LHCN-M2 (cell line): Measurements from ENCODE around the gene SLC35A4. TPM values are rescaled to one million over a fixed set of nuclear protein-coding genes. Genes with fewer than 3 reads are reported as not detected.
"Not testable (repeated sequence)": the region's sequence is repeated elsewhere in the genome, so short reads cannot be mapped to it uniquely, and the experiment has no call there.

ENCODE experiments used
- DNase-seq: peaks from one replicate; pipeline ENCODE4 v3.0.0-alpha.2; 2012; ENCODE audit warnings: low read depth
- total RNA-seq: library from RNA; depleted of rRNA; stranded (reverse); fragments of >200 nt; gene quantifications from 2 replicates; pipeline ENCODE4 v1.2.3, GENCODE V29; 2014

The SLC35A4 gene
- total RNA-seq, 1 experiment from 2014 or later = 51.0 TPM

- no peak for DNase-seq
Observed at GRCh38 chr5:140557965-140558364, 6.7 kb upstream of the SLC35A4 start.

GRCh38 chr5:140558542-140558941 is 6.1 kb upstream of the SLC35A4 start:
- no peak for DNase-seq

GRCh38 chr5:140560227-140560626 is 4.4 kb upstream of the SLC35A4 start:
- DNase-seq = no peak

- DNase-seq = no peak
Observed at GRCh38 chr5:140561753-140562523, 2.7 kb upstream of the SLC35A4 start.

GRCh38 chr5:140563596-140563995 is 1.0 kb upstream of the SLC35A4 start:
- DNase-seq = no peak

GRCh38 chr5:140565024-140565779 is 574 bp downstream of the SLC35A4 start:
- DNase-seq = no peak

- no peak for DNase-seq
Observed at GRCh38 chr5:140565780-140566095, 1.1 kb downstream of the SLC35A4 start.

GRCh38 chr5:140566665-140567064 is 2.0 kb downstream of the SLC35A4 start:
- DNase-seq = no peak

- no peak for DNase-seq
Observed at GRCh38 chr5:140567136-140567818, 2.6 kb downstream of the SLC35A4 start.

GRCh38 chr5:140567871-140568270 is 3.2 kb downstream of the SLC35A4 start:
- DNase-seq = no peak

- DNase-seq = no peak
Observed at GRCh38 chr5:140568443-140569063, 3.9 kb downstream of the SLC35A4 start.

GRCh38 chr5:140569197-140569596 is 4.6 kb downstream of the SLC35A4 start:
- DNase-seq = no peak

- DNase-seq = no peak
Observed at GRCh38 chr5:140570058-140570457, 5.4 kb downstream of the SLC35A4 start.

- DNase-seq = no peak
Observed at GRCh38 chr5:140570488-140570887, 5.9 kb downstream of the SLC35A4 start.

GRCh38 chr5:140571105-140571504 is 6.5 kb downstream of the SLC35A4 start:
- DNase-seq = no peak

GRCh38 chr5:140573683-140574082 is 9.1 kb downstream of the SLC35A4 start:
- DNase-seq = no peak

GRCh38 chr5:140574165-140574564 is 9.5 kb downstream of the SLC35A4 start:
- DNase-seq = no peak

- peak; percentile 55 for DNase-seq
Observed at GRCh38 chr5:140575309-140575708, 10.7 kb downstream of the SLC35A4 start.

GRCh38 chr5:140576776-140577201 is 12.2 kb downstream of the SLC35A4 start:
- no peak for DNase-seq

- not testable (repeated sequence) for DNase-seq
Observed at GRCh38 chr5:140579188-140579747, 14.6 kb downstream of the SLC35A4 start.

- no peak for DNase-seq
Observed at GRCh38 chr5:140587495-140587894, 22.9 kb downstream of the SLC35A4 start.
